Colon (tissue), 2 donors: ENCODE measurements around the gene HAS3.
"Not testable (repeated sequence)": the region's sequence is repeated elsewhere in the genome, so short reads cannot be mapped to it uniquely, and the experiment has no call there.

ENCODE experiments used
- FAIRE-seq: peaks from 2 replicates; lab custom pipeline; 2012; peaks lifted over from hg19 to GRCh38; lab: Jason Lieb, UNC
- donor health status: control.
- donor health status: control.

Gene HAS3

DNA sequence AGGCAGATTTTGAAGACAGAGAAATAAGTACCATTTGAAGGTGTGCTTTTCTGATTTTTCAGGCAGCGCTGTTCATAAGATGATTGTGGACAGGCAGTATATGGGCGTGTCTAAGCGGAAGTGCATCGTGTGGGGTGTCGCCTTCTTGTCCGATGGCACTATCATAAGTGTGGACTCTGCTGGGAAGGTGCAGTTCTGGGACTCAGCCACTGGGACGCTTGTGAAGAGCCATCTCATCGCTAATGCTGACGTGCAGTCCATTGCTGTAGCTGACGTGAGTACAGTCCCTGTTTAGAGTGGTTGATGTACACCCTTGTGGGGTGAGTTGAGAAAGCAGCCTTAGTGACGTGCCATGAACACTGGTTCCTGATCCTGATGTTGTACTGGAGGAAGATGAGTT, 37.7 kb downstream of the HAS3 start:
- no peak for FAIRE-seq

DNA sequence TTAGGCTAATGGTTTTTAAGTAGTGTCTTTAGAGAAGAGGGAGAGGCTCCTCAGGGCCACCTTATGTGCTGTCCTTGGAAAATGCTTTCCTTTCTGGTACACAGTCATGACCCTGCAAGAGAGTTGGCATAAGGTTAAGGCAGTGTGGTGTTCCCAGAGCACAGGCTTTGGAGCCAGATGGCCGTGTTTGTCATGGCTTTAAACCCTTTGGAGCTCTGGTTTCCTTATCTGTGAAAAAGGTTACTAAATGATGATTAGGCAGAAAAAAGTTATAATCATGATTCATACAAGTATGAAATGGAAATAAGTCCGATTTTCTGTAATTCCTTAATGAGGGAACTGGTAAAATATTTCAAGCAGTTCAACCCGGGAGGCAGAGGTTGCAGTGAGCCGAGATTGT, 40.2 kb downstream of the HAS3 start:
- no peak for FAIRE-seq

DNA sequence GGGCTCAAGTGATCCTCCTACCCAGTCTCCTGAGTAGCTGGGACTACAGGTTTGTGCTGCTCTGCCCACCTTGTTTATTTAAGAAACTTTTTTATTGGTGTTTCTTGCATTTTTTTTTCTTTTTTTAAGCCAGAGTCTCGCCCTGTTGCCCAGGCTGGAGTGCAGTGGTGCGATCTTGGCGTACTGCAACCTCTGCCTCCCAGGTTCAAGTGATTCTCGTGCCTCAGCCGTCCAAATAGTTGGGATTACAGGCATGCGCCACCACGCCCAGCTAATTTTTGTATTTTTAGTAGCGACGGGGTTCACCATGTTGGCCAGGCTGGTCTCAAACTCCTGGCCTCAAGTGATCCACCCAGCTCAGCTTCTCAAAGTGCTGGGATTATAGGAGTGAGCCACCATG, 44.2 kb downstream of the HAS3 start:
- not testable (repeated sequence) for FAIRE-seq

DNA sequence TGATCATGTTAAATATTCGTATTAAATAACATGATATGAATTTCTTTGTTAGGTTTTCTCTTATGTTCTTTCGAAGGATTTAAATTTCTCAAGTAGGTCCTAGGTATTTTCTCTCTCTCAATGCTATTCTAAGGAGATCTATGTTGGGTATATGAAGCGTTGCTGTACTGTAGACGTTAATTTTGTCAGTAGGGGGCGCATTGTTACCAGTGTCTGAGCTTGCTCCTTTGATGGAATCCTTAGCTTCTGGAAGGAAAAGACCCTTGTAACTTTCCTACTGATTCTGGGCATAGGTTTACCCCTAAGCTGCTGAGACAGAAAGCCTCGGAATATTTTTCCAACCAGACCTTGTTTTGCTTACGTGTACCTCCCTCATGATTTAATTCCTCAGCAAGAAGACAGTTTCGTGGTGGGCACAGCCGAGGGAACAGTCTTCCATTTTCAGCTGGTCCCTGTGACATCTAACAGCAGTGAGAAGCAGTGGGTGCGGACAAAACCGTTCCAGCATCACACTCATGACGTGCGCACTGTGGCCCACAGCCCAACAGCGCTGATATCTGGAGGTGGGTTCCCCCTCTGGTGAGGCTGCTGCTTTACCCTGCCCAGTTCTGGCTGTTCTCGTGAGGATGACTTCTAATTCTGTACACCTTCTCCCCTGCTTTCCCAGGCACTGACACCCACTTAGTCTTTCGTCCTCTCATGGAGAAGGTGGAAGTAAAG, 44.9 kb downstream of the HAS3 start:
- peak; percentile 14 for FAIRE-seq

DNA sequence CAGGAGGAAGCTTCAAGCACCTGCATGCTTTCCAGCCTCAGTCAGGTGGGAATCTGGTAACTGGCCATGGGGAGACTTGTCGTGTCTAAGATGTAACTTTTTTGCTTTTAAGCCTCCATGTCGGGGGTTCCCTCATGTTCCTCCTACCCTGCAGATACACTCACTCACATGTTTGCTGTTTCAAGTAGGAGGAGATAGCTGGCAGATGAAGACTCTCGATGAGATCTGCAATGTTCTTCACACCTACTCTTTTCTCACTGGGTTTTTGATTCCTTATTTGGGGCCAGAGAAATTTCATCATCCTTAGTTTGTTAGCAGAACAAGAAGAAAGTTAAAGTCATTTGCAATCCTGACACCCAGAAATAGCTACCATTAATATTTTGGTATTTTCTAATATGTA, 51.7 kb downstream of the HAS3 start:
- no peak for FAIRE-seq

DNA sequence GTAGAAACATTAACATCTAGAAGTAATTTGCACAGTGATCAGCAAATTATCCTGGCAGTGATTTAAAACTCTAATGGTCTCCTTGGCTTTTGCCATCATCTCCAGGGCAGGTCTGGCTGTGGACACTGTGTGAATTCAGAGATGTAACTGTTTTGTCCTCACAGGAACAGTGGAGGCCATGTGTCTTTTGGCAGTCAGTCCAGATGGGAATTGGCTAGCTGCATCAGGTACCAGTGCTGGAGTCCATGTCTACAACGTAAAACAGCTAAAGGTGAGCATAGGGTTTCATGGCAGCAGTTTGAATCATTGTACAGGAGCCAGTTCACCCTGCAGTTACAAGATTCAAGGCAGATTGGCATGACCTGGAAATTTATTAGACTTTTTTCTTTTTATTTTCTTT, 54.7 kb downstream of the HAS3 start:
- FAIRE-seq = no peak

DNA sequence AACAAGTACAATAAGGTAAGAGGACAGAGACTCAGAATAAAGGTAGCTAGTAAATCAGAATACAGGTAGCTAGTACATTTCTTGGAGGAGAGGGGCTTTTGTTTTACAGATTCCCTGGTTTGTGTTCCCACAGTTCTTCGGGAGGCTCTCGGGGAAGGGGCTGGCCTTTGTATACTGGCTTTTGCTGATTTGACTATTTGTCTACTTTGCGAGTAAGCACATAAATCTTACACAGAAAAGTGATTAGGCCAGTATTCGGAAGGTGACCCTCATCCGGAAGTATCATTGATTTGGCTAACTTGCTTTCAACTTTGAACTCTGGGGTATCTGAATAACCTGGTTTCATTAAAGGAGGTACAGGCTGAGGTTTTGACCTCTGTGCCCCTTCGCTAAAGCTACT, 60.1 kb downstream of the HAS3 start:
- no peak for FAIRE-seq

DNA sequence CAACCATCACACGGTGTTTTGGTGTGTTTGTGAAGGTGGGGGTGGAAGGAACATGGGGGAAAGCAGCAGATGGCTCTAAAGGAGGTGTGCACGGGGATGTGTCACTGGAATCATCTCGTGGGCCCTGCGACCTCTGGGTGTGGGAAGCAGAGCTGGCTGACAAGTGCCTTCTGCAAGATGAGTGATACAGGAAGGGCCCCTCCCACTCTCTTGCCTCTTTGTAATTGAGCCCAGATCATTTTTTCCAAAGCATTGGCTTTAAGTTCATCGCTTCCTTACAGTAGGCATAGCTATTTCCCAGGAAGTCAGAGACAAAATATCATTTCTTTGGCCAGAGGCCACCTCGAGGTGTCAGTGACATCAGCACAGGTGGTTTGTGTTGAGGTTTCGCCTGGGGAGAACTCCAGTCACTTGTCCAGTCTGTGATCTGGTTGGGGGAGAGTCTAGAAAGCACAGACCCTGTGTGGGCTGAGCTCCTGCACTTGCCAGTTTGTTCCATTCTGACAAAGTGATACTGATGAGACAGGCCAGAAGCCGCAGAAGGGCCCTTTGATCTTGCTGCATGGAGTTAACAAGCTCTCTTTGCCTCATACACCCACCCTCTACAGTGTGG, 60.9 kb downstream of the HAS3 start:
- FAIRE-seq = no peak

DNA sequence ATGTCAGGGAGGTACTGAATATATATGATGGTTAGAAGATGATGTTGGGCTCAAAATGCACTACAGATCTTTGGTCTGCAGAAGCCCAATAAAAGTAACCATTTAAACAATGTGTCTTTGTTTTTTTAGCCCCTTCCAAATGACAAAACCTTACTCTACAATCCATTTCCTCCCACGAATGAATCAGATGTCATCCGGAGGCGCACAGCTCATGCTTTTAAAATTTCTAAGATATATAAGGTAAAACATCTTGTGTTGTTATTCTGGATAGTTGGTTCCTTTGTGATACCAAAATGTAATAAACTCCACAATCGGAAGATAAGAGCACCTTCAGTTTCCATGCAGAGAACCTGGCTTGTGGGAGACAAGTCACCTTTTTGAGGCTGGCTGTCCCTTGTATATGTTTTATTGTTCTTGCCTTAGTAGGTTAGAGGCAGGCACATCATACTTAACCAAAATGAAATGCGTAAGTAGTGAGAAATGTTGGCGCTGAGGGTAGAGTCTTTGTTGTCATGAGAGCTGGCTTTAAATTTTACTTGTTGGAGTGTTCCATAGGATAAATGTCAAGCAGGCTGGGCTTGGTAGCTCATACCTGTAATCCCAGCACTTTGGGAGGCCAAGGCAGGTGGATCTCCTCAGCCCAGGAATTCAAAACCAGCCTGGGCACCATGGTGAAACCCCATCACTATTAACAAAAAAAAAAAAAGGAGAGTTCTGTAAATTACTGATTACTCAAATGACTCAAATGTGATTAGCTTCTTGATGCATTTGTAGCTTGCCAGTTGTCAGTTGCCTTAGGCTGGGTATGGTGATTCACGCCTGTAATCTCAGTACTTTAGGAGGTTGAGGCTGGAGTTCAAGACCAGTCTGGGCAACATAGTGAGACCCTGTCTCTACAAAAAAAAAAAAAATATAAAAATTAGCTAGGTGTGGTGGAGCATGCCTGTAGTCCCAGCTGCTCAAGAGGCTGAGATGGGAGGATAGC, 61.8 kb downstream of the HAS3 start:
- no peak for FAIRE-seq
